Fibroblast of pulmonary artery (primary cell): ENCODE measurements around the gene TRRAP.

Source experiments
- DNase-seq: peaks from one replicate; pipeline ENCODE4 v3.0.0-alpha.2; 2010; ENCODE audit warnings: low read depth
- H3K4me3 ChIP-seq: replicated peaks from 2 replicates; pipeline ENCODE4 v1.5.1; 2011; ENCODE audit warnings: low read depth, mild to moderate bottlenecking, control low read depth, low read length, moderate library complexity
- TF ChIP-seq, protein P1 (sequence below): IDR thresholded peaks from 2 replicates; pipeline ENCODE4 v1.5.1; 2011; ENCODE audit warnings: mild to moderate bottlenecking, control low read depth, low read length, inconsistent platforms; ENCODE audit errors: missing control alignments

The TRRAP gene

DNA sequence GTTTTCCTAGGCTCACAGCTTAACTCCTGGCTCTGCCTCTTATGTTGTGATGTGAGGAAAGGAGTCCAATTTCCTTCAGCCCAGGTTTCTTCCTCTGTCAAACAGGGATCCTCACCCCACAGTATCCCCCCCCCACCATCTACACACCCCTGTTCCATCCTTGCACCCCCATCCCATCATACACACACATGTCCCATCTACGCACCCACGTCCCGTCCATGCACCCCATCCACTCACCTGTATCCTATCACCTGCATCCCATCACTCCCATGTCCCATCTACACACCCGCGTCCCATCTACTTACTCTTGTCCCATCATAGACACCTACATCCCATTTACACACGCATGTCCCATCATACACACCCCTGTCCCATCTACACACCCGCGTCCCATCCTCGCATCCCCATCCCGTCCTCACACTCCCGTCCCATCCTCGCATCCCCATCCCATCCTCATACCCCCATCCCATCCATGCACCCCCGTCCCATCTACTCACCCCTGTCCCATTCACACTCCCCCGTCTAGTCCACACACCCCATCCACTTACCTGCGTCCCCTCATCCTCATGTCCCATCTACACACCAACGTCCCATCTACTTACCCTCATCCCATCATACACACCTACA lies 117.3 kb downstream of the TRRAP start:
- TF ChIP-seq, protein P1, sequence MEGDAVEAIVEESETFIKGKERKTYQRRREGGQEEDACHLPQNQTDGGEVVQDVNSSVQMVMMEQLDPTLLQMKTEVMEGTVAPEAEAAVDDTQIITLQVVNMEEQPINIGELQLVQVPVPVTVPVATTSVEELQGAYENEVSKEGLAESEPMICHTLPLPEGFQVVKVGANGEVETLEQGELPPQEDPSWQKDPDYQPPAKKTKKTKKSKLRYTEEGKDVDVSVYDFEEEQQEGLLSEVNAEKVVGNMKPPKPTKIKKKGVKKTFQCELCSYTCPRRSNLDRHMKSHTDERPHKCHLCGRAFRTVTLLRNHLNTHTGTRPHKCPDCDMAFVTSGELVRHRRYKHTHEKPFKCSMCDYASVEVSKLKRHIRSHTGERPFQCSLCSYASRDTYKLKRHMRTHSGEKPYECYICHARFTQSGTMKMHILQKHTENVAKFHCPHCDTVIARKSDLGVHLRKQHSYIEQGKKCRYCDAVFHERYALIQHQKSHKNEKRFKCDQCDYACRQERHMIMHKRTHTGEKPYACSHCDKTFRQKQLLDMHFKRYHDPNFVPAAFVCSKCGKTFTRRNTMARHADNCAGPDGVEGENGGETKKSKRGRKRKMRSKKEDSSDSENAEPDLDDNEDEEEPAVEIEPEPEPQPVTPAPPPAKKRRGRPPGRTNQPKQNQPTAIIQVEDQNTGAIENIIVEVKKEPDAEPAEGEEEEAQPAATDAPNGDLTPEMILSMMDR: no peak
- no peak overlapping the region for H3K4me3 ChIP-seq
- no peak for DNase-seq

DNA sequence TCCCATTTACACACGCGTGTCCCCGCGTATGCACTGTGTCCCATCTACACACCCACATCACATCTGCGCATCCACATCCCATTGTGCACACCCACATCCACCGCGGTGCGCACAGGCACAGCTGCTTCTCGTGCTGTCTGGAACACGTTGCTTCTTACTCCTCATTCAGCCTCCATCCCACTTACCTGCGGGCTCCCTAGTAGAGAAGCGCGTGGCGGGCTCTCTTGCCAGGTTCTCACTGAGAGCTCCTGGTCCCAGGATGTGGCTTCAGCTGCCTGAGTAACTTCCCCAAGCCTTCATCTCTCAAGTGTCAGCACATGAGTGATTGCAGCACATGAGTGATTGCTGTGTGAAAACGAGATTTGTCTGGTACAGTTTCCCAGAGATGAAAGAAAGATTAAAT lies 117.8 kb downstream of the TRRAP start:
- no peak for DNase-seq
- TF ChIP-seq, protein P1: no peak
- no peak overlapping the region for H3K4me3 ChIP-seq

DNA sequence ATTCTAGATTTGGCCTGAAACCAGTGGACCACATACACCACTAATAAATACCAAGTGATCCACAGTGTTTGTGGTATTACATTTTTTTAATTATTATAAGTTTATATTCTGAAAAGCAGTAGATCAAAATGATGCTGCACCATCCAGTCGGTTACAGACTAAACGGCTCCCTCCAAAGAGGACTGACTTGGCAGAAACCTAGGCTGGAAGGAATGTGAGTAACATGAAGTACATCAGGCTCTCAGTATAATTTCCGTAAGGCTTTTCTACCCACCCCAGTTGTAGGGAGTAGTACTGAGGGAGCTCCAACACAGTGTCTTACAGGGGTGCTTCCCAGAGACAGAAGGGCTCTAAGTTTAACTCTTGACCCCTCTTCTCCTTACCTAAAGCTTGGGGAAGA lies 119.5 kb downstream of the TRRAP start:
- no peak overlapping the region for H3K4me3 ChIP-seq
- no peak for DNase-seq
- TF ChIP-seq, protein P1: no peak

DNA sequence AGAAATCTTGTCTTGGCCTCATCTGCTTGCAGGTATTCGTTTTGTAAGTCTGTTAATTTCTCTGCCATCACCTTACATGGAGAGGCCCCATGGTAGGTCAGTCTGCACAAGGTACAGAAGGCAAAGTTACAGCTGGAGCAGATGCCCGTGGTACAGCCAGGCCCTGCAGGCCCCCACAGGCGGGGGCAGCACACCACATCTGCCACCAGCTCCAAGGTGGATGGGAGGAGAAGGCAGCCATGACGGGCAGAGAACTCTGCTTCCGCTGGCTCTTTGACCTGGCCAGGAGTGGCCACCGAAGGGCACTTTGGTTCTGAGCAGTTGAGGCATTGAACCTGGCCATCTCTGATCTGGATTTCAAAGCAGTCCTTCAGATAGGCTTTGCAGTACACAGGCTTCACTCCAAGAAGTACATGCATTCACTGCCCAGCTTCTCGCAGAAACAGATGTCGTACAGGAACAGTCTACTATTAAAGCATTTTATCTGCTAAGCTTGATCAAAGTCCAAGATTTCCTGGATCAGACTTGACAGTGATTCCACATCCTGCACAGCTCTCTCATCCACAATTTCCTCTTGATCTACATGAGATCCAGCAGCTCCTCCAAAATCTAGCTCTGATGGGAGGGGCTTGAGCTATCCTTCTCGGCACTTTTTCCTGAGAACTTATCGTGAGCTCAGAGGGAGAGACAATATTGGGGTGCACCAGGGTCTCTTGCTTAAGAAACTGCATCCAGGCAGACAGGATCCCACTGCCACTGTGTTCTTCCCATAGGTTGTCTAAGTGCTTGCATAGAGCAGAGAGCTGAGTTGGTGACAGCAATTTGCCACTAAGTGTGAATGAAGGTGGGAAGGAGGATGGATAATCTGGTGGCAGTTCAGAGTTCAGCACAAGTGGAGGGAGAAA lies 120.7 kb downstream of the TRRAP start:
- TF ChIP-seq, protein P1: no peak
- DNase-seq: no peak
- no peak overlapping the region for H3K4me3 ChIP-seq

DNA sequence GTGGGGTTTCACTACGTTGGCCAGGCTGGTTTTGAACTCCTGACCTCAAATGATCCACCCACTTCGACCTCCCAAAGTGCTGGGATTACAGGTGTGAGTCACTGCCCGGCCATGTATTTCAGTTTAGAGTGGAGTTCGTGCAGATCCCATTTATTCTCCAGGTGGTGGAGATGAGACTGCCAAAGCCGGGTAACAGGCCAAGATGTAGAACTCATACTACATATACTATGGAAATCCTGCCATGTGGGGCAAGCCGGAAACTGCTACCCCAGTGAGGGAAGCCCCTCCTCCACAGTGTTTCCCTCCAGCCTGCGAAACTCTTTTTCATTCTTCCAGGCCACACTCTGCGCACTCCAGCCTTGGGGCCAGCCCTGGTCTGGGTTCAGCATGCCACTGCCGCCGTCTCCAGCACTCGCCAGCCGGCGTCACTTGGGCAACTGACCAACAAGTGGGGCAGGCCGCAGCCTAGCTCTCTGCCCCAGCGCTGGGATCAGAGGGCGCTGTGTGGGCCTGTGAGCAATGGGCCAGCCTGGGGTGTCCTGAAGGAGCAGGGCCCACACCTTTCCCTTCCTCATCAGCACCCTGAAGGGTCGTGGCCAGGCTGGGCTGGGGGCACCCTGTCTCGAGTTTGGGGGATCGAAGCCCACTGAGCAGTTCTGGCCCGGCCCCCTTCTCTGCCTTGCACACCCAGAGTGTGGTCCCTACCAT lies 122.0 kb downstream of the TRRAP start:
- TF ChIP-seq, protein P1: no peak
- H3K4me3 ChIP-seq: no peak overlapping the region
- no peak for DNase-seq

DNA sequence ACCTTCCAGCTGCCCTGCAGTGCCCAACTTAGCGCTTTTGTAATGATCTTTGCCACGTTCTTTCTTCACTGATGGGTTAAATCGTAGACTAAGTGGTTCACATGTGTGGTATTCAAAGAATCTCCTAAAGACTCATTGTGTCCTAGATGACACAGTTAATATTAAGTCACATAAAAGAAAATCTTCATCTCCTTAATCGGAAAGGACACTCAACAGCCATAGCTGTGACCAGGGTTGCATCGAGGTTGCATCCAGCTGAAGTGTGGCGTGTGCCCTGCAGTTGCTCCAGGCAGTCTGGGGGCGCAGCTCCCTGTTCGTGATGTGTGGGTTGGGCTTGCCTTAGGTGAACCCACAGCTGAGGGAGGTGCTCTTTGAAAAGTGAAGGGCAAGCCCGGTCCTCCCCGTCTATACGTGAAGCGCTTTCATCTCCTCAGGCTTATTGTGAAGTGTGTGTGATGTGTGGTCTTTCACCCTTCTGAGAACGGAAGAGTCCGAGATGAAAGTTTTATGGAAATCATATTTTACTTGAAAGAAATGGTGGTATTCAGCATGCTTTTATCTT lies 122.7 kb downstream of the TRRAP start:
- no peak for DNase-seq
- TF ChIP-seq, protein P1: no peak
- H3K4me3 ChIP-seq: no peak overlapping the region
